Measurements from ENCODE around the gene RAPSN.

RAPSN gene

DNA sequence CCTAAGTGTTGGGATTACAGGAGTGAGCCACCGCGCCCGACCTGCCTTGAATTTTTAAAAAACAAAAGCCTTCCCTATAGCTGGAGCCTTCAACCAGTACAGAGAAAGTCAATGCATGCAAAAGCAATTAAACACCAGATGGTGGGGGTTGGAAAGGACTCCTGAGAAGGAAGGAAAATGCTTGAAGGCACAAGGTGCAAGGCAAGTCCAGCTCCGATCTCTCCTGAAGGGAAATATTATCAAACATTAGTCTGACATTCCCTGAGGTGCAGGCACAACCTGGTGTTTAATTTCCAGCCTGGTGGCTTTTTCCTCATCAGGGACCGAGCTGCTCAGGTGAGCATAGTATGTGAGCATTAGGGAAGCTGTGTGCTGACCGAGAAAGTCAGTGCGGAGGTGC is 12.9 kb upstream of the RAPSN start:
- no peak for TF ChIP-seq CTCF (IDR thresholded peaks at IDR 0.05)

- no peak for TF ChIP-seq CTCF (IDR thresholded peaks at IDR 0.05)
These were observed 11.8 kb upstream of the RAPSN start for GRCh38 chr11:47460571-47461235.

- peak; percentile 89 for TF ChIP-seq CTCF (IDR thresholded peaks at IDR 0.05)
These were observed 5.3 kb upstream of the RAPSN start for GRCh38 chr11:47454258-47454671.

GRCh38 chr11:47453365-47453764 is 4.4 kb upstream of the RAPSN start:
- TF ChIP-seq CTCF (IDR thresholded peaks at IDR 0.05) = no peak

DNA sequence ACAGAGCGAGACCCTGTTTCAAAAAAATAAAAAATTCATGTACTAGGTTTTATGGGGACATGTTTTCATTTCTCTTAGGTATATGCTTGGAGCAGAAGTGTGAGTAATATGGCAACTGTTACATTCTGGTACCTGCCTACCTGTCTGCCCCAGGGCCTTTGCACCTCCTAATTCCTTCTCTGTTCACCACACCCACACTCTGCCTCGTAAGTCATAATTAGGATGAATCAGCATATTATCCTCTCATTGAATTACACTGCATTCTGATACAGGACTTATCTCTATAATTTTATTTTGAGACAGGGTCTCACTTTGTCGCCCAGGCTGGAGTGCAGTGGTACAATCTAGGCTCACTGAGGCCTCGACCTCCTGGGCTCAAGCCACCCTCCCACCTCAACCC is 3.1 kb upstream of the RAPSN start:
- TF ChIP-seq CTCF (IDR thresholded peaks at IDR 0.05) = no peak

DNA sequence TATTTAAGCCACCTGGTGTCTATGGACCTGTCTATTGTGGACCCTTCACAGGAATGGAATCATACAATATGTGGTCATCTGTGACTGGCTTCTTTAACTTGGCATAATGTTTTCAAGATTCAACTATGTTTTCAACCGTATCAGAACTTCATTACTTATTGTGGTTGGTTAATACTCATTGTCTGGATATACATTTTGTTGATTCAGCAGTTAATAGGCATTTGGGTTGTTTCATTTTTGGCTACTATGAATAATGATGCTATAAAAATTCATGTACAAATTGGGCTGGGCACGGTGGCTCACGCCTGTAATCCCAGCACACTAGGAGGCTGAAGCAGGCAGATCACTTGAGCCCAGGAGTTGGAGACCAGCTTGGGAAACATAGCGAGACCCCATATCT is 2.5 kb upstream of the RAPSN start:
- TF ChIP-seq CTCF (IDR thresholded peaks at IDR 0.05) = no peak

DNA sequence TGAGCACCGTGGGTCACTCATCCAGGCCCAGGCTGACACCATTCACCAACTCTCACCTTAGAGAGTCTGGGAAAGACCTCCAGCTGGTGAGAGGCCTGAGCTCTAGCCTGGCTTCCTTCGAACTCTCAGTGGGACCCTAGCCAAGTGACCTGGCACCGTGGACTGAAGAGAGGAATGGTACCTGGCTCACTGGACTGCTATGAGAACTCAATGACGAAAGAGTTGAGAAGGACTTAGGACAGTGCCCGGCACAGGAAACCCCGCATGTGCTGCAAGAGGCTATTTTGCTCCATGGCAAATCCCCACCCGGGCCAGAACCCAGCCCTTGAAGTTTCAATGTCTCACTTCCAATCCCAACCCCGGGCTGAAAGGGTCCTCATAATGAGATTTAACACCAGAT is 605 bp upstream of the RAPSN start:
- TF ChIP-seq CTCF (IDR thresholded peaks at IDR 0.05) = no peak

- TF ChIP-seq CTCF (IDR thresholded peaks at IDR 0.05) = no peak
These were observed 1.0 kb downstream of the RAPSN start for GRCh38 chr11:47447906-47448305.

All from LNCAP (cell line).